Bone marrow (tissue), 2 donors: Measurements from ENCODE around the gene AK2.
A peak's percentile ranks its signal among the peaks of the same experiment; 100 is the strongest.
"Not testable (repeated sequence)": the region's sequence is repeated elsewhere in the genome, so short reads cannot be mapped to it uniquely, and the experiment has no call there.

Experiments used
- DNase-seq, 2 donors: peaks; one replicate each; lab custom pipeline; 2025; lab: John Stamatoyannopoulos, UW

AK2 gene

DNA sequence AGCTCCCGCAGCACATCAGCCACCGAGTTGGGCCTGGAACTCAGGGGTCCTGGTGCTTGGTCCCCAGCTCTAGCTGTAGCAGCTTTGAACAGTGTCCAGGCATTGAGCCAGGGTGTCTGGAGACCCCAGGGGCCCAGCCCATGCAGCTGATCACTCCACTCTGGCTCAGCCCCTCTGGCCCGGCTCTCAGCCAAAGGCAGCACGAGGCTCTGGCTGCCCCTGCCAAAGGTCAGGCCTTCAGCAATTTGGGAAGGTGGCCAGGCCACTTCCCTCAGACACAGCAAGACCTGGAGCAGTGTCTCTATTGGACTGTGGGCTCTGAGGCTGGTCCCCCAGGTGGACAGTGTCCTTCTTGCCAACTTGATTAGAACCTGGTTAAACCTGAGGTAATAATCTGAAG is 37.7 kb downstream of the AK2 start:
- no peak for DNase-seq

DNA sequence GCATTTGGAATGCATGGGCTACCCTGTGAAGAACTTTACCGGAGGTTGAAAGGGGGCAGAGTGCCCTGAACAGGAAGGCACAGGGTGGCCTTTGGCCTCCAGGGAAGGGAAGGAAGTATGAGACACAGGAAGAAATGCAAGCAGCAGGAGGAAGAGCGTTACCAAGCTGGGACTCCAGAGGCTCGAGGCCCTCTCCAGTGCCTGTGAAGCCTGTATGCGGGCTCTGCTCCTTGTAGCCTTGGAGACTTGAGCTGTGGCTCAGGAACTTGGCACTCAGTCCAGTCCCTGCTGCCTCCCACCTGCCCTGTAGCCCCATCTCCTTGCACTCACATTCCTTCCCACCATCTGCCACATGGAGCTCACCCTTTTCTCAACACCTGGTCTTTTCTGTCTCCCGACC is 38.6 kb downstream of the AK2 start:
- peak in 1 of 2 donors; percentile 81 for DNase-seq

DNA sequence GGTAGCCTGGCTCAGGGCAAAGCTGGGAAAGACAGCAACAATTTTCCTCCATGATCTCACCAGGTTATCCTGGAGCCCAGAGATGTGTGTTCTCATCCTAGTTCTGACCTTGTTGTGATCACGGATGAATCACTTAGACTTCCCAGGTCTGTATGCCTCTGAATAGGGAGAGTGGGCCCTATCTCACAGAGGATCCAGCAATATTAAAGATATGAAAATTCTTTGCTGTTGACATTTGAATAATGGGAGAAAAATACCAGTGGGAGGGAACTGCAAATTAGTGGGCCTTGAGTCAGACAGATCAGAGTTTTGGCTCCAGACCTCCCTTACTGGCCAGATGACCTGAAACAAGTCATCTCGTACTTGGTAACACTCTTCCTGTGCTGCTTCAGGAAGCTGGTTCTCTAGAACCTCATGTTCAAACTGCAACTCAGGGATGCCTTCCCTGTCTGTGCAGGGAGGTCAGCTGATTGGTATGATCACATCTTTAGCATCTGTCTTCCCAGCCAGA is 39.2 kb downstream of the AK2 start:
- no peak for DNase-seq

DNA sequence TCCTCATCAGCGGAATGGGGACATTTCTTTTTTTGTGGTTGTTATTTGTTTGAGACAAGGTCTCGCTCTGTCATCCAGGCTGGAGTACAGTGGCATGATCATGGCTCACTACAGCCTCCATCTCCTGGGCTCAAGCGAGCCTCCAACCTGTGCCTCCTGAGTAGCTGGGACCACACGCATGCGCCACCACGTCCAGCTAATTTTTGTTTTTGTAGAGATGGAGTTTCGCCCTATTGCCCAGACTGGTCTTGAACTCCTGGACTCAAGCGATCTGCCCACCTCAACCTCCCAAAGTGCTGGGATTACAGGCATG is 43.4 kb downstream of the AK2 start:
- DNase-seq: peak in 1 of 2 donors; percentile 32

DNA sequence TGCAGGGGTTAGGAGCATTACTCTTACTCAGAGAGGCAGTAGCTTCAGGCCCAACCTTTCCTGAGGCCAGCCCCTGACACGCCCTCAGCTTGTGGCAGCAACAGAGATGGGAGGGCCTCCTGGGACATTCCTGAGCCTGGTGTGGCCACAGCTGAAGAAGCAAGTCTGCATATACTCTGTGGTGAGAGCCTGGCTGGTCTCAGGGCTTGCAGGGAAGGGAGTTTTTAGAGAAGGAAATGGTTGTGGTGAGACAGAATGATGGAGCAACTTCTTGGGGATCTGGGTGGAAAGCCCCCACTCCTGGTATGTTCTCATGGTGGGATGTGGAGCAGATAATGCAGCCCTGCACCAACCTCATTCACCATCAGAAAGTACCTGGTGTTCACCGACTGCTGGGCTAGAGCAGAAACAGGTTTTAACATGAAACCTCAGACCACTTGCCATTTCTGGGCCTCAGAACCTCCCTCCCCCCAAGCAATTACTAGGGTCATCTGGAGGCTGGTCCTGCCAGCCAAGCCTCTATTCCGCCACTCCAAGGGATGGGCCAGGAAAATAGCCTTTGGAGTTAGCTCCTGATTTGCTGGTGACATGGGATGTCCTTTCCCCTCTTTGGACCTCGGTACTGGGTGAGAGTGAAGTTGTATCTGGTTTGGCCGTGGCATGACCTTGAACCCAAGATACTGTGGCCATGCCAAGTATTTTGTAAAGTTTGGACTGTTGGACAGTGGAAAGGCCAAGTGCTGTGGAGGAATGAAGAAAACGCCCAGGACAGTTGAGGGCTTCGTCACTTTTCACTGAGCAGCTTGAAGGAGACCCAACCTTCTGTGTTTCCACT is 44.0 kb downstream of the AK2 start:
- DNase-seq: peak; percentile 67 to 97

DNA sequence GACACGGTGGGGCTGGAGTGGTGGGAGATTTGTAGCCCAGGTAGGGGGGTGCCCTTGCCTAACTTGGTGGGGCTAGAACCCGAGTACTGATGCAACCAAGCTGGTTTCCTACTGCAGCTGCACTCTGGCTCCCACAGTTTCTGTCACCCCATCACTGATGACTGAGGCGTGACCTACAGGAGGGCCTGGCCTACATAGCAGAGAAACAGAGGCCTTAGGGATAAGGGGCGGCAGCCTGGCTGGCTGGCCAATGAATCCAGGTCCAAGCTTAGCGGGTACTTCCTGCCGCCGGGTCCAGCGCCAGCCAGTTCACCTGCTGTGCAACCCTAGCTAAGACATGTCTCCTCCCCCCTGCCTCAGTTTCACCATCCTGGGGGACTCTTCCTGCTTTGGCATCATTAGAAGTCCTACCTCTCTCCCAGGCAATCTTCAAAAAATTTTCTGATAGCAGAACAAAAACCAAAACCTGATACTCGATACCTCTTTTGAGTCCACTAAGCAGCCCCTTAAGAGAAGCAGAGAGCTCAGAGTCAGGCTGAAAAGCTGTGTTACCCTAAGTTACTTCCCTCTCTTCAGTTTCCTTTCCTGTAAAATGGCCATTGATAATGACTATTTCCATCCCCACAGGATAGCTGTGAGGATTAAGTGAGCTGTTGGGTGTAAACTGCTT is 44.7 kb downstream of the AK2 start:
- DNase-seq: no peak

DNA sequence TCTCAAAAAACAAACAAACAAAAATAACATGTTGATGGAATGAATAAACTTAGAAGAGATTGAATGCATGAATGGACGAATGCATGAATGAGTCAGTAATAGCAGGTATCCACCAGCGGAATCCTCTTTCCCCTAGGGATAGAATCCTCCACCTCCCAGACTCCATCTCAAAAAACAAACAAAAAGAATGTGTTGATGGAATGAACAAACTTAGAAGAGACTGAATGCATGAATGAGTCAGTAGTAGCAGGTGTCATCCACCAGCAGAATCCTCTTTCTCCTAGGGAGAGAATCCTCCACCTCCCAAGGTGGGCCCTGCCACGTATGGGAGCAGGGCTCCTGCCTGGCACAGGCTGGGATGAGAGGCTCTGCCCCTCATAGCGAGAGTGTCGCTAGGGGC is 45.3 kb downstream of the AK2 start:
- no peak for DNase-seq

DNA sequence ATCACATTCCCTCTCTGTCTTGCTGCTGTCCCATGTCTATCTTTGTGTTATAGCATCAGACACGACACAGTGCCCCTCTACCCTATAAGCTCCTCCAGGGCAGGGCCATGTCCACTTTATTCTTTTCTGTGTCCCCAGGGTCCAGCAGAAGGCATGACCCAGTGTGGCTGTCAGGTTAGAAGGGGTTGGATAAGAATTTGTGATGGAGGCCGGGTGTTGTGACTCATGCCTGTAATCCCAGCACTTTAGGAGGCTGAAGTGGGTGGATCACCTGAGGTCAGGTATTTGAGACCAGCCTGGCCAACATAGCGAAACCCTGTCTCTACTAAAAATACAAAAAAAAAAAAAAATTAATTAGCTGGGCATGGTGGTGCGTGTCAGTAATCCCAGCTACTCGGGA is 45.8 kb downstream of the AK2 start:
- no peak for DNase-seq

DNA sequence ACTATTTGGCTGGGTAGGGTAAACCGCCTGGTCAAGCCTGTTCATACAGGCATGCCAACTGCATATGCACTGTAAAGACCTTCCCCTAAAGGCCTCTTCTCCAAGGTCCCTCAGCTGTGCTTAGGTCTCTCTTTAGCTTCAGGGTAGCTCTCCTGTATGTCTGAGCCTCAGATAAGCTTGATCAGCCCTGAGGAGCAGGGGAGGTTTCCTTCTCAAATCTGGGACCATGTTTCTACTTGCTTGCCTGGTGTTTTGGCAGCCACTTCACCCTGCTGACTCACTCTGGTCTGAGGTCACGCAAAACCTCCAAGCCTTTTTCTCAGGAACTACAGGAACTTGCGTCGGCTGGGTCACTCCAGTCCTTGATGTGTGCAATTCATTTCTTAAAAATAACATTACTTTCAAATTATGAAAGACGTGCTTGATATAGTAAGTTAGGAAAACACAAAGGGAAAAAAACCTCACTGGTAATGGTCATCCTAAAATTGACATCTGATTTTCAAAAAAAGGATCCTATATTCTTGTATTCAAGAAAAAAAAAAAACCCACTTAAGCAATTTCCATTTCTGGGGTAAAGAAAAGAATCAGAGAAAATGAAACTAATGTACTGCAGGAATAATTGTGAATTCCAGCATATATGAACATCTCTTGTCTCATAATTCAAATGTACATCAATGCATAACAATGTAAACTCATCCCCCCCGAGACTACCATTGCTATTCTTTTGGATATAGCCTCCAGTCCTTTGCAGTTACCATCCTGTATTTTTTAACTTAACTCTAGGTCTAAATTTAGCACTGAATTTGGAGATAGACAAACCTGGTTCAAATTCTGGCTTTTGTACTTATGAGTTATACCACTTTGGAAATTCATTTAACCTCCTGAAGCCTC is 47.3 kb downstream of the AK2 start:
- peak; percentile 18 to 89 for DNase-seq

DNA sequence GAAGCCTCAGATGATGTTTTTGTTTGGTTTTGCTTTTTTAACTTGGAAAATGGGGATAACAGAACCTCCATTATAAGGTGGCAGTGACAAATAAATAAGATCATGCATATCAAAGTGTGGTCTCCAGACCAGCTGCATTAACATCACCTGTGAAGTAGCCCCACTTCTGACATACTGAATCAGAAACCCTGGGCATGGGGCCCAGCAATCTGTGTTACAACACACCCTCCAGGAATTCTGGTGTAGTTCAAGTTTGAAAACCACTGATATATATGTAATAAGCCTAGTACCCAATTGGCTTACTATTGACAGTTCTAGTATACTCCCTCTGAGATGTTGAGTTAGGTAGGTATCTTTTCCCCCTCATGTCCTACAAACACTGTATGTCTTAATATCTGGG is 48.0 kb downstream of the AK2 start:
- DNase-seq: no peak

DNA sequence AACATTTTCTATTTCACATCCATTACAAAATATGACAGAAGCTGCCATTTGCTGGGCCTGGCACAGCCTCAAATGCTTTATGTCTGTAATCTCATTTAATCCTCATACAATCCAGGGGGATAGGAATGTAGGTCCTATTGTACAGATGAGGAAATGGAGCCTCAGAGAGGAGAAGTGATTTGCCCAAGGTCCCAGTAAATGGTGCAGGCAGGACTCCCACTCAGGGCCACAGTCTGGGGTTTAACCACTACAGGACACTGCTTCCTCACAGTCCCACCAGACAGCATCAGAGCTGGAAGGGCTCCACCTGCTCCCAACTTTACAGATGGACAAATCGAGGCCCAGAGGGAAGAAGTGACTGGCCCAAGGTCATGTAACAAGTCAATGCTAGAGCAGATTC is 51.5 kb downstream of the AK2 start:
- no peak for DNase-seq

DNA sequence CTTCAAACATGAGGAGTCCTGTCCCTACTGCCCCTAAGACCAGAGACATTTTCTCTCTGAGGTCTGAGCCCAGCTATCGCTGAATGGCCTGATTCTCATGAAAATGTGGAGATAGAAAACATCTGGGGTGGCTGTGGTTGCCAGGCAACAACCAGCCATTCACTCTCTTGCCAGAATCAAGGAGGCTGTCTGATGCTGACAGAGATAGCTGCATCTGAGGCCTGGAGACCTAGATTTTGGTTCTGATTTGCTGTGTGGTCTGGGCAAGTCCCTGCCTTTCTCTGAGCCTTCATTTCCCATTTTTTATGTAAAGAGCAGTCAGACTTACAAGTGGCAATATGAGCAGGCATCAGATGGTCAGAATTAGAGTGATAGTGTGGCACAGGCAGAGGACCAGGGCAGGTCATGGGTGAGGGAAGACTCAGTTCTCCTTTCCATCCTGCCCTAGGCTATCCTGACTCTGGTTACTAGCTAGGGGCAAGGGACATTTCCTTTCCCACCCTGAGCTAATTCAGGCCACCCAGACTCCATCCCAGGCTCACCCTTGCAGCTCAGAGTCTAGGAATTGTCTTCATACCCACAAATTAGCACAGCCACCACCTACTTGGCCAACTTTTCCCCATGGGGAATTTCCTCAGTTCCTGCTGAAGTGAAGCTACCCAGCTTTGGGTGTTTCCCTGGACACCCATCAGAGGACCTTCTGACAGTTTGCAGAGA is 52.1 kb downstream of the AK2 start:
- DNase-seq: no peak

DNA sequence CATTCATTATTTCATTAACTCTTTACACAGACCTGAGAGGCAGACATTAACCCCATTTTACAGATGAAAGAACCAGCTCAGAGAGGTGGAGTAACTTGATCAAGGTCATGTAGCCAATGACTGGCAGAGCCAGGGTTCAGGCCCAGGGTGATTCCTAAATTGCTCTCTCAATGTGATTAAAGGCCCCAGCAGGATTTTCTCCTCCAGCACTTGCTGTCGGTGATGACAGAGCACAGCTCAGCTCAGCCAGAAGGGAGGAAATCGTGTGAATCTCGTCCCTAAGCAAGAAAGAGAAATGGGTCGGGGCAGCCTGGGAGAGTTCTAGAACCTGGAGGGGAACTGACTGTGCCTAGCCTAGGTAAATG is 52.6 kb downstream of the AK2 start:
- DNase-seq: no peak

DNA sequence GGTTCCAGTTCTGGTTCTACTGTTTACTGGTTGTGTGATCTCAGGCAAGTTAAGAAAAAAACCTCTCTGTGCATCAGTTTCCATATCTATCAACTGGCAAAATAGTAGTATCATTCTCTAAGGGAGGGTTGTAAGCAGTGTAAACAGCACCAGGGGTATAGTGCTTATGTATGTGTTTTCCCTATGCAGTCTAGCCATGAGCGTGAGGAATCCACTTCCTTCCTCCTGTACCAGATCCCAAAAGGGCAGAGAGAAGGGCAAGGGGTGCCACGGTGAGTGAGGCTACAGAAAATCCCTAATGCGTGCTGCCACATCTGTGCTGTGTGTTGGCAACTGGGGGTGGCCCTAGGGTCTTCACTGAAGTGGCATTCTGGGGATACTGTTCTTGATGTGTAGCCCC is 53.7 kb downstream of the AK2 start:
- DNase-seq: no peak

DNA sequence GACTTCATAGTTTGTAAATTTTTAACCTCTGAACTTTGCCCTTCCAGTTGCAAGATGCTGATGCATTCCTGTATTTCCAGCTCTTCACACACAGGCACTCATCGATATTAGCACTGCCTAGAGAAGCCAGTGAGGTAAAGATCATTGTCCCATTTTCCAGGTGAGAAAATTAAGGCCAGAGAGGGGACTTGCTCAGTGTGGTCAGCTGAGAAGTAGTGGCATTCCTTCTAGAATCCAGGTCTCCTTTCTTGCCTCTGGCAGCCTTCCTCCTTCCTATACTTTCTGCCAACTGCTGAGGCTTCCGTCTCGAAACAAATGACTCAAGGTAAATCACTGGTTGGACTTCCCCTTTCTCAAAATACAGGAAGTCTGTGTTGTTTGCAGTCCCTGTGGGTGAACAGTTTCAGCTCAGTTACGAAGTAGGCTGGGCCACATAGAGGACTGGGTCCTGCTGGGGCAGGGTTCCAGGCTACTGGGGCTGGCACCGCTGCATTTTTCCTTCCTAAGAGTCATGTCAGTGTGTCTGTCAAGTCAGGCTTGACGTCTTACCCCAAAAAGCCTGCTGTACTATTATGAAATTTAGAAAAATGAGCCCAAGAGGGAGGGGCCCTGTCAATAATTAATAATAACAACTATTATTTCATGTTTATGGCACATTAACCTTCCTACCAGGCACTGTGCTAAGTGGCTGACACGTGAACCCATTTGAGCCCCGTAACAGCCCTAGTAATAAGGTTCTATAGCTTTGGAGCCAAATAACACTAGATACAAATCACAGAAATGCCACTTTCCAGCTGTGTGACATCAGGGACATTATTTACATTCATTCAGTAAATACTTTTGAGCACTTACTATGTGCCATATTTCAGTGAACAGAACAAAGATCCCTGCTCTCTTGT is 55.4 kb downstream of the AK2 start:
- peak; percentile 45 to 83 for DNase-seq

DNA sequence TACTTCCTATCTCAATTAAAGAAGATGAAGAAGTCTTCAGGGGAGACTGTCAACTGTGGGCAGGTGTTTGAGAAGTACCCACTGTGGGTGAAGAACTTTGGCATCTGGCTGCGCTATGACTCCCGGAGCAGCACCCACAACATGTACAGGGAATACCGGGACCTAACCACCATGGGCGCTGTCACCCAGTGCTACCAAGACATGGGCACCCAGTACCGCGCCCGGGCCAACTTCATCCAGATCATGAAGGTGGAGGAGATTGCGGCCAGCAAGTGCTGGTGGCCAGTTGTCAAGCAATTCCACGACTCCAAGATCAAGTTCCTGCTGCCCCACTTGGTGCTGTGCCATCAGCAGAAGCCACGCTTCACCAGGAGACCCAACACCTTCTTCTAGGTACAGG is 56.6 kb downstream of the AK2 start:
- DNase-seq: no peak

DNA sequence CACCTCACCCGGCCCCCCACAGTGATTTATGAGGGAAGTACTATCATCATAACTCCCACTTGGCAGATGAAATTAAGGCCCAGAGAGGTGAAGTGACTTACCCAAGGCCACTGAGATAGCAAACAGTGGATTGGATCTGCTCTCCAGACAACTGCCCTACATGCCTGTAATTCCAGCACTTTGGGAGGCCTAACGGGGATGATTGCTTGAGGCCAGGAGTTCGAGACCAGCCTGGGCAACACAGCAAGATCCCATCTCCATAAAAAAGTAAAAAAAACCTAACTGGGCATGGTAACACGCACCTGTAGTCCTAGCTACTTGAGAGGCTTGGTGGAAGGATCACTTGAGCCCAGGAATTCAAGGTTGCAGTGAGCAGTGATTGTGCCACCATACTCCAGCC is 57.8 kb downstream of the AK2 start:
- no peak for DNase-seq

DNA sequence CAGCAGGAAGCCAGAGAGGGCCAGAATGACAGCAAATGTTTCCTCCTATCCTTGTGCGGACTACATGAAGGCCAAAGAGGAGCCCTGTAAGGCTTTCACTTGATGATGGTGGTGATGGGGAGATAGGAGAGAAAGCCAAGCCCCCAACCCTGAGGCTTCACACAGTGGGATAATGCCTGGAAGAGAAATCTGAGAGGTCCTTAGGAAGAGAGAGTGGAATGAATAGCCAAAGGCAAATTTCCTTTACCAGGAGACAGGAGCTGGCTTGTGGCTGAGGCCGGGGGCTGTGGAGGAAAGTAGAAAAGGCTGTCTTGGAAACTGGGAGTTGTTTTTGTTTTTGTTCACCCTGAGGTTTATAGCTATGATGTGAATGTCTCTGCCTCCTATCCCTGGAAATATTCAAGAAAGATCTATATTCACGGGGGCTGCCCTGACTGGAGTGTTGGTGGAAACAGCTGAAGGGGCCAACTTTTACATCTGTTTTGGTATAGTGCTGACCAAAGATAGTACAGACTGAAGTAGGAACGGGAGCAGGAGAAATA is 59.1 kb downstream of the AK2 start:
- DNase-seq: no peak

DNA sequence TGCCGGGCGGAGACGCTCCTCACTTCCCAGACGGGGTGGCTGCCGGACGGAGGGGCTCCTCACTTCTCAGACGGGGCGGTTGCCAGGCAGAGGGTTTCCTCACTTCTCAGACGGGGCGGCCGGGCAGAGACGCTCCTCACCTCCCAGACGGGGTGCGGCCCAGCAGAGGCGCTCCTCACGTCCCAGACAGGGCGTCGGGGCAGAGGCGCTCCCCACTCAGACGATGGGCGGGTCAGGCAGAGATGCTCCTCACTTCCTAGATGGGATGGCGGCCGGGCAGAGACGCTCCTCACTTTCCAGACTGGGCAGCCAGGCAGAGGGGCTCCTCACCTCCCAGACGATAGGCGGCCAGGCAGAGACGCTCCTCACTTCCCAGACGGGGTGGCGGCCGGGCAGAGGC is 61.6 kb downstream of the AK2 start:
- DNase-seq: not testable (repeated sequence)

DNA sequence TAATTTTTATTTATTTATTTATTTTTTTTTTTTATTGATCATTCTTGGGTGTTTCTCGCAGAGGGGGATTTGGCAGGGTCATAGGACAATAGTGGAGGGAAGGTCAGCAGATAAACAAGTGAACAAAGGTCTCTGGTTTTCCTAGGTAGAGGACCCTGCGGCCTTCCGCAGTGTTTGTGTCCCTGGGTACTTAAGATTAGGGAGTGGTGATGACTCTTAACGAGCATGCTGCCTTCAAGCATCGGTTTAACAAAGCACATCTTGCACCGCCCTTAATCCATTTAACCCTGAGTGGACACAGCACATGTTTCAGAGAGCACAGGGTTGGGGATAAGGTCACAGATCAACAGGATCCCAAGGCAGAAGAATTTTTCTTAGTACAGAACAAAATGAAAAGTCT is 63.2 kb downstream of the AK2 start:
- not testable (repeated sequence) for DNase-seq
